HG03025 (cell line): ENCODE results near the gene TEX12.
A peak's percentile ranks its signal among the peaks of the same experiment; 100 is the strongest.

Source experiments
- ATAC-seq: cut with Tn5 transposase; IDR thresholded peaks from one replicate; pipeline ENCODE4 v1.9.1; 2021; ENCODE audit warnings: mild to moderate bottlenecking, moderate library complexity; ENCODE audit not compliant: unreplicated experiment, low FRiP score

TEX12 gene

GRCh38 chr11:112210890-112211289 is 43.7 kb downstream of the TEX12 start:
- ATAC-seq = no peak

- ATAC-seq = no peak
These were observed 44.4 kb downstream of the TEX12 start for GRCh38 chr11:112211536-112211935.

- ATAC-seq = no peak
These were observed 45.1 kb downstream of the TEX12 start for GRCh38 chr11:112212290-112212689.

- no peak for ATAC-seq
These were observed 45.5 kb downstream of the TEX12 start for GRCh38 chr11:112212710-112213109.

- ATAC-seq = no peak
These were observed 46.6 kb downstream of the TEX12 start for GRCh38 chr11:112213753-112214152.

- ATAC-seq = no peak
These were observed 48.4 kb downstream of the TEX12 start for GRCh38 chr11:112215621-112216020.

- no peak for ATAC-seq
These were observed 49.5 kb downstream of the TEX12 start for GRCh38 chr11:112216561-112217105.

- peak; percentile 87 for ATAC-seq
These were observed 52.5 kb downstream of the TEX12 start for GRCh38 chr11:112219476-112220232.

- no peak for ATAC-seq
These were observed 54.2 kb downstream of the TEX12 start for GRCh38 chr11:112221274-112221835.
